Natural killer cell (primary cell): Measurements from ENCODE around the gene GRIN2D. TPM values are rescaled to one million over a fixed set of nuclear protein-coding genes. Genes with fewer than 3 reads are reported as not detected.

Experiments
- ATAC-seq, 3 donors: fragments of 150-1000 bp in 2 of 3; fragments of 200-7000 bp in 1 of 3; cut with Tn5 transposase; 1 replicate in 1 of 3; 2 replicates in 2 of 3; pipeline ENCODE4 v1.10.0; 2021; ENCODE audit warnings: mild to moderate bottlenecking in 2 of 3, moderate library complexity in 2 of 3
- DNase-seq, 2 donors: peaks; one replicate each; pipeline versions ENCODE4 v3.0.0 to v3.0.0-alpha.2; 2013 to 2021; ENCODE audit warnings: mixed read lengths in 1 of 2
- H3K27ac ChIP-seq: one replicate; pipeline ENCODE4 v1.5.1; 2013; ENCODE audit warnings: mild to moderate bottlenecking, low read length
- H3K27me3 ChIP-seq: one replicate; pipeline ENCODE4 v1.6.1; 2013; ENCODE audit warnings: low read length; ENCODE audit not compliant: control insufficient read depth, insufficient read depth
- H3K36me3 ChIP-seq: one replicate; pipeline ENCODE4 v1.6.1; 2013; ENCODE audit warnings: low read length; ENCODE audit not compliant: control insufficient read depth, insufficient read depth
- H3K4me1 ChIP-seq: one replicate; pipeline ENCODE4 v1.6.1; 2013; ENCODE audit warnings: low read length; ENCODE audit not compliant: control insufficient read depth, insufficient read depth
- H3K4me3 ChIP-seq: one replicate; pipeline ENCODE4 v1.5.1; 2013; ENCODE audit warnings: low read length
- H3K9me3 ChIP-seq: one replicate; pipeline ENCODE4 v1.6.1; 2013; ENCODE audit warnings: low read length; ENCODE audit not compliant: control insufficient read depth, insufficient read depth
- H3K27ac Mint-ChIP-seq, 2 donors: one replicate each; pipeline ENCODE4 v1.8.0; 2022; ENCODE audit warnings: mild to moderate bottlenecking in 2 of 2, mixed read lengths in 2 of 2, moderate library complexity in 1 of 2
- H3K27me3 Mint-ChIP-seq, 2 donors: one replicate each; pipeline ENCODE4 v1.8.0; 2022; ENCODE audit warnings: low read depth in 2 of 2, mixed read lengths in 2 of 2
- H3K36me3 Mint-ChIP-seq: one replicate; pipeline ENCODE4 v1.8.0; 2022; ENCODE audit warnings: mixed read lengths
- H3K4me1 Mint-ChIP-seq, 2 donors: one replicate each; pipeline ENCODE4 v1.8.0; 2022; ENCODE audit warnings: mixed read lengths in 2 of 2
- H3K4me3 Mint-ChIP-seq: one replicate; pipeline ENCODE4 v1.8.0; 2022; ENCODE audit warnings: mild to moderate bottlenecking, moderate library complexity, mixed read lengths
- H3K9me3 Mint-ChIP-seq, 2 donors: one replicate each; pipeline ENCODE4 v1.8.0; 2022; ENCODE audit warnings: mixed read lengths in 2 of 2
- CTCF ChIP-seq: fragments of 200-600 bp; IDR thresholded peaks from one replicate; pipeline ENCODE4 v1.8.0; 2022; ENCODE audit warnings: antibody characterized with exemption
- WGBS: methylation state at CpG from one replicate; pipeline ENCODE4 v1.1.7; 2013; ENCODE audit warnings: missing lambda C conversion rate; ENCODE audit not compliant: insufficient coverage; 5-methylcytosine and 5-hydroxymethylcytosine counted together
- intact Hi-C: fragments of 100-400 bp; cut with micrococcal nuclease; formaldehyde crosslinking; loops from one replicate; pipeline ENCODE4 v1.14.2; 2022
- total RNA-seq, 4 donors: library from RNA; stranded (reverse); fragments of 120-200 nt in 1 of 4; gene quantifications; one replicate each; pipeline versions ENCODE4 v1.2.3 to v1.2.4, GENCODE V29; 2013 to 2022

Gene GRIN2D
- total RNA-seq, 3 donors from 2014 or later (not counting 1 experiment from before 2014, with no cell fraction given): 0.05 to 0.28 (median 0.07) TPM

GRCh38 chr19:48348737-48349136 is 44.7 kb upstream of the GRIN2D start:
- DNase-seq (no peak), ATAC-seq (no peak)
- no peaks in the 10 kb centered on the region for H3K36me3 Mint-ChIP-seq
- WGBS: 94% methylated on average over 7 of the region's 7 CpGs
- Histone ChIP-seq H3K4me3 (no peak overlapping the region), H3K27ac (no peak overlapping the region), H3K36me3 (no peaks in the 10 kb centered on the region), H3K9me3 (no peaks in the 10 kb centered on the region), H3K4me1 (peaks cover 3% of the 10 kb centered on the region), H3K27me3 (no peaks in the 10 kb centered on the region)
- peaks cover 0 to 9% of the 10 kb centered on the region in 2 donors for H3K4me1 Mint-ChIP-seq
- H3K27ac Mint-ChIP-seq: no peak overlapping the region
- intact Hi-C loops: no loop called here
- no peaks in the 10 kb centered on the region for H3K27me3 Mint-ChIP-seq
- H3K9me3 Mint-ChIP-seq: no peaks in the 10 kb centered on the region
- no peak overlapping the region for H3K4me3 Mint-ChIP-seq
- no peak for TF ChIP-seq CTCF

GRCh38 chr19:48350856-48351255 is 42.6 kb upstream of the GRIN2D start:
- intact Hi-C loops: loop anchor here (1.0 kb wide), 1 partner anchor 233 kb away; no protein-coding TSS in a partner anchor
- H3K27ac Mint-ChIP-seq: peak overlapping the region in 1 of 2 donors; percentile 16
- no peak overlapping the region for H3K4me3 Mint-ChIP-seq
- Histone ChIP-seq H3K27ac (no peak overlapping the region), H3K9me3 (no peaks in the 10 kb centered on the region), H3K4me3 (no peak overlapping the region), H3K27me3 (no peaks in the 10 kb centered on the region), H3K36me3 (no peaks in the 10 kb centered on the region), H3K4me1 (peaks cover 3% of the 10 kb centered on the region)
- WGBS: 91% methylated on average over 5 of the region's 5 CpGs
- no peak for DNase-seq
- H3K9me3 Mint-ChIP-seq: no peaks in the 10 kb centered on the region
- no peak for ATAC-seq
- TF ChIP-seq CTCF: no peak
- no peaks in the 10 kb centered on the region for H3K27me3 Mint-ChIP-seq
- H3K36me3 Mint-ChIP-seq: no peaks in the 10 kb centered on the region
- H3K4me1 Mint-ChIP-seq: peaks cover 0 to 9% of the 10 kb centered on the region in 2 donors

- no peaks in the 10 kb centered on the region for H3K27me3 Mint-ChIP-seq
These were observed 42.1 kb upstream of the GRIN2D start for GRCh38 chr19:48351341-48351752.

More at GRCh38 chr19:48351341-48351752, 42.1 kb upstream of the GRIN2D start:
- H3K27ac ChIP-seq: no peak overlapping the region
- DNase-seq (peak; percentile 70 to 85), ATAC-seq (peak; percentile 79 to 96 (median 90))
- Mint-ChIP-seq H3K4me1 (peaks cover 0 to 9% of the 10 kb centered on the region in 2 donors), H3K36me3 (no peaks in the 10 kb centered on the region), H3K27ac (peak overlapping the region in 1 of 2 donors; percentile 16), H3K4me3 (no peak overlapping the region), H3K9me3 (no peaks in the 10 kb centered on the region)
- 42% methylated on average over 8 of the region's 8 CpGs for WGBS
- no peaks in the 10 kb centered on the region for H3K27me3 ChIP-seq
- H3K4me1 ChIP-seq: peaks cover 3% of the 10 kb centered on the region
- TF ChIP-seq CTCF: peak; percentile 71
- H3K36me3 ChIP-seq: no peaks in the 10 kb centered on the region
- no peaks in the 10 kb centered on the region for H3K9me3 ChIP-seq
- intact Hi-C loops: loop anchor here (1.0 kb wide), 1 partner anchor 233 kb away; no protein-coding TSS in a partner anchor
- no peak overlapping the region for H3K4me3 ChIP-seq
